ENCODE results near the gene SYNE3. TPM values are rescaled to one million over a fixed set of nuclear protein-coding genes. Genes with fewer than 3 reads are reported as not detected.

Gene SYNE3
- polyA plus RNA-seq, 1 donor (not counting 4 experiments of a cell fraction or from before 2014, with no cell fraction given), result 1.0 TPM

- no peaks in the 10 kb centered on the region for H3K36me3 ChIP-seq (ENCODE audit: control insufficient read depth in 2 of 2, extremely low read depth in 1 of 2, insufficient read depth in 2 of 2, low read length in 2 of 2)
- no peaks in the 10 kb centered on the region for H3K79me2 ChIP-seq (ENCODE audit: control insufficient read depth, insufficient read depth, low read length)
- no peaks in the 10 kb centered on the region for H3K27me3 ChIP-seq (ENCODE audit: control insufficient read depth, extremely low read depth, insufficient read depth, low read length)
- peaks cover 4% of the 10 kb centered on the region for H4K20me1 ChIP-seq (ENCODE audit: control insufficient read depth, extremely low read depth, insufficient read depth, low read length)
- H2AFZ ChIP-seq (ENCODE audit: control insufficient read depth, low read length), result peak overlapping the region; percentile 33
- dilution Hi-C loops (cut with MboI; ENCODE audit: extremely low pct_ligation_motif_present, low sequenced_read_pairs), result no loop called here
- peak overlapping the region; percentile 39 to 79 (median 70) for H3K4me3 ChIP-seq (ENCODE audit: control insufficient read depth in 2 of 3, extremely low read depth in 1 of 3, insufficient read depth in 2 of 3, low read depth in 1 of 3, low read length in 3 of 3)
- peak overlapping the region; percentile 11 for H3K27ac ChIP-seq (ENCODE audit: control insufficient read depth, insufficient read depth, low read length)
- peaks cover 51% of the 10 kb centered on the region for H3K4me1 ChIP-seq (ENCODE audit: control insufficient read depth, extremely low read depth, insufficient read depth, low read length)
- DNase-seq (ENCODE audit: low read depth, low spot score) (no peak), FAIRE-seq (no peak)
- TF ChIP-seq CTCF (optimal IDR thresholded peaks at IDR 0.05 in 1 of 3, IDR thresholded peaks at IDR 0.05 in 1 of 3, conservative IDR thresholded peaks at IDR 0.05 in 1 of 3; ENCODE audit: extremely low read depth in 1 of 3, insufficient read depth in 2 of 3, low read length in 3 of 3) (peak in 2 of 3 experiments; percentile 1 to 13), EZH2 (IDR thresholded peaks at IDR 0.05; ENCODE audit: low read length) (no peak)
- no peaks in the 10 kb centered on the region for H3K9me1 ChIP-seq (ENCODE audit: control insufficient read depth, extremely low read depth, insufficient read depth, low read length)
- peak overlapping the region; percentile 66 for H3K9ac ChIP-seq (ENCODE audit: control insufficient read depth, extremely low read depth, insufficient read depth, low read length)
- H3K9me3 ChIP-seq (ENCODE audit: control insufficient read depth, low read depth, low read length), result no peaks in the 10 kb centered on the region
- H3K4me2 ChIP-seq (ENCODE audit: control insufficient read depth, extremely low read depth, insufficient read depth, low read depth, low read length), result peak overlapping the region; percentile 91
Measured at GRCh38 chr14:95515596-95516552, 576 bp downstream of the SYNE3 start.

- Histone ChIP-seq H3K27ac (ENCODE audit: control insufficient read depth, insufficient read depth, low read length) (no peak overlapping the region), H3K36me3 (ENCODE audit: control insufficient read depth in 2 of 2, extremely low read depth in 1 of 2, insufficient read depth in 2 of 2, low read length in 2 of 2) (no peaks in the 10 kb centered on the region), H3K4me2 (ENCODE audit: control insufficient read depth, extremely low read depth, insufficient read depth, low read depth, low read length) (peak overlapping the region; percentile 91), H3K9me1 (ENCODE audit: control insufficient read depth, extremely low read depth, insufficient read depth, low read length) (no peaks in the 10 kb centered on the region), H2AFZ (ENCODE audit: control insufficient read depth, low read length) (no peak overlapping the region), H4K20me1 (ENCODE audit: control insufficient read depth, extremely low read depth, insufficient read depth, low read length) (peaks cover 5% of the 10 kb centered on the region), H3K9ac (ENCODE audit: control insufficient read depth, extremely low read depth, insufficient read depth, low read length) (no peak overlapping the region), H3K4me1 (ENCODE audit: control insufficient read depth, extremely low read depth, insufficient read depth, low read length) (peaks cover 46% of the 10 kb centered on the region), H3K9me3 (ENCODE audit: control insufficient read depth, low read depth, low read length) (no peaks in the 10 kb centered on the region), H3K27me3 (ENCODE audit: control insufficient read depth, extremely low read depth, insufficient read depth, low read length) (no peaks in the 10 kb centered on the region), H3K79me2 (ENCODE audit: control insufficient read depth, insufficient read depth, low read length) (no peaks in the 10 kb centered on the region), H3K4me3 (ENCODE audit: control insufficient read depth in 2 of 3, extremely low read depth in 1 of 3, insufficient read depth in 2 of 3, low read depth in 1 of 3, low read length in 3 of 3) (peak overlapping the region in 1 of 3 experiments; percentile 79)
- DNase-seq (ENCODE audit: low read depth, low spot score) (no peak), FAIRE-seq (no peak)
- dilution Hi-C loops (cut with MboI; ENCODE audit: extremely low pct_ligation_motif_present, low sequenced_read_pairs), result no loop called here
- TF ChIP-seq EZH2 (IDR thresholded peaks at IDR 0.05; ENCODE audit: low read length) (no peak), CTCF (optimal IDR thresholded peaks at IDR 0.05 in 1 of 3, IDR thresholded peaks at IDR 0.05 in 1 of 3, conservative IDR thresholded peaks at IDR 0.05 in 1 of 3; ENCODE audit: extremely low read depth in 1 of 3, insufficient read depth in 2 of 3, low read length in 3 of 3) (no peak)
Measured at GRCh38 chr14:95515080-95515489, 1.4 kb downstream of the SYNE3 start.
